ENCODE data around the gene SF3A1.

DNA sequence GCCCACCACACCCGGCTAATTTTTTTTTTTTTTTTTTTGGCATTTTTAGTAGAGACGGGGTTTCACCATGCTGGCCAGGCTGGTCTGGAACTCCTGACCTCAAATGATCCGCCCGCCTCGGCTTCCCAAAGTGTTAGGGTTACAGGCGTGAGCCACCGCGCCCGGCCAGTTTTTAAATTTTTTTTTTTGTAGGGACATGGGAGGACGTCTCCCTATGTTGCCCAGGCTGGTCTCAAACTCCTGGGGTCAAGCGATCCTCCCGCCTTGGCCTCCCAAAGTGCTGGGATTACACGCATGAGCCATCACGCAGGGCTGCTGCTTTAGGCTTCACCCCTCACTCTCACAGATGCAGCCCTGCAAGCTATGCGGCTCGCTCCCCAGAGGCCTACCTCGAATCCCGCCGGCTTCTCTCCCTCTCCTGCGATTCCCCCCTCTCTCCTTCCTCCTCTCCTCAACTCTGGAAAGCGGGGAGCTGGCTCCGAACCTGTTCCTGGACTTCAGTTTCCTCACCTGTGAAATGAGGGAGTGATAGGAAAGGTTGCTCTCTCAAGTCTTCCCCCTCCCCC is 1.0 kb upstream of the SF3A1 start:
- TF ChIP-seq CTCF (IDR thresholded peaks at IDR 0.05; ENCODE audit: insufficient read depth, low read depth, low read length) (no peak), EZH2 (IDR thresholded peaks at IDR 0.05; ENCODE audit: insufficient read depth, low read length) (no peak)

Data from astrocyte (in vitro differentiated cells and primary cell).